Mononuclear cell (primary cell): ENCODE results near the gene CHRNB1. TPM values are rescaled to one million over a fixed set of nuclear protein-coding genes. Genes with fewer than 3 reads are reported as not detected.
"Not testable (repeated sequence)": the region's sequence is repeated elsewhere in the genome, so short reads cannot be mapped to it uniquely, and the experiment has no call there.

ENCODE experiments used
- H3K27me3 ChIP-seq: 2 replicates; pipeline ENCODE4 v1.6.0; 2011; ENCODE audit warnings: low read length, control low read depth; ENCODE audit not compliant: insufficient read depth
- H3K4me1 ChIP-seq: 2 replicates; pipeline ENCODE4 v1.5.1; 2011; ENCODE audit warnings: mild to moderate bottlenecking, low read length, control low read depth; ENCODE audit not compliant: insufficient read depth
- H3K4me3 ChIP-seq: 2 replicates; pipeline ENCODE4 v1.5.1; 2011; ENCODE audit warnings: mild to moderate bottlenecking, low read length, moderate library complexity
- H3K9me3 ChIP-seq: 2 replicates; pipeline ENCODE4 v1.5.1; 2011; ENCODE audit warnings: low read depth, mild to moderate bottlenecking, control low read depth, low read length
- total RNA-seq: library from RNA; depleted of rRNA; stranded (reverse); fragments of >200 nt; gene quantifications from one replicate; pipeline ENCODE4 v1.2.3, GENCODE V29; 2012

Gene CHRNB1
- total RNA-seq, 1 donor, result 3.3 TPM

- Histone ChIP-seq H3K4me1 (peaks cover 19% of the 10 kb centered on the region), H3K4me3 (no peak overlapping the region), H3K27me3 (no peaks in the 10 kb centered on the region), H3K9me3 (no peaks in the 10 kb centered on the region)
Measured at GRCh38 chr17:7465597-7466275, 20.9 kb downstream of the CHRNB1 start.

GRCh38 chr17:7466318-7466638, 21.4 kb downstream of the CHRNB1 start:
- peaks cover 19% of the 10 kb centered on the region for H3K4me1 ChIP-seq
- H3K27me3 ChIP-seq, result no peaks in the 10 kb centered on the region
- no peak overlapping the region for H3K4me3 ChIP-seq
- no peaks in the 10 kb centered on the region for H3K9me3 ChIP-seq

GRCh38 chr17:7466639-7467341, 21.9 kb downstream of the CHRNB1 start:
- no peaks in the 10 kb centered on the region for H3K9me3 ChIP-seq
- H3K4me1 ChIP-seq, result peaks cover 20% of the 10 kb centered on the region
- no peaks in the 10 kb centered on the region for H3K27me3 ChIP-seq
- H3K4me3 ChIP-seq, result no peak overlapping the region

GRCh38 chr17:7467498-7467897, 22.6 kb downstream of the CHRNB1 start:
- Histone ChIP-seq H3K4me3 (no peak overlapping the region), H3K27me3 (no peaks in the 10 kb centered on the region), H3K4me1 (peaks cover 27% of the 10 kb centered on the region), H3K9me3 (no peaks in the 10 kb centered on the region)

GRCh38 chr17:7468290-7468689, 23.4 kb downstream of the CHRNB1 start:
- no peaks in the 10 kb centered on the region for H3K27me3 ChIP-seq
- peaks cover 30% of the 10 kb centered on the region for H3K4me1 ChIP-seq
- no peak overlapping the region for H3K4me3 ChIP-seq
- H3K9me3 ChIP-seq, result no peaks in the 10 kb centered on the region

GRCh38 chr17:7468804-7469389, 24.0 kb downstream of the CHRNB1 start:
- H3K27me3 ChIP-seq, result no peaks in the 10 kb centered on the region
- H3K4me3 ChIP-seq, result no peak overlapping the region
- peaks cover 30% of the 10 kb centered on the region for H3K4me1 ChIP-seq
- no peaks in the 10 kb centered on the region for H3K9me3 ChIP-seq

- not testable (repeated sequence) for H3K4me3 ChIP-seq, H3K27me3 ChIP-seq, H3K9me3 ChIP-seq
- H3K4me1 ChIP-seq, result peaks cover 33% of the 10 kb centered on the region
Measured at GRCh38 chr17:7469843-7470242, 25.0 kb downstream of the CHRNB1 start.

GRCh38 chr17:7470457-7470973, 25.7 kb downstream of the CHRNB1 start:
- H3K4me3 ChIP-seq, H3K27me3 ChIP-seq, H3K9me3 ChIP-seq: not testable (repeated sequence)
- peaks cover 40% of the 10 kb centered on the region for H3K4me1 ChIP-seq

GRCh38 chr17:7471729-7472128, 26.9 kb downstream of the CHRNB1 start:
- no peak overlapping the region for H3K4me3 ChIP-seq
- H3K9me3 ChIP-seq, result no peaks in the 10 kb centered on the region
- peaks cover 45% of the 10 kb centered on the region for H3K4me1 ChIP-seq
- H3K27me3 ChIP-seq, result no peaks in the 10 kb centered on the region

- H3K27me3 ChIP-seq, H3K4me3 ChIP-seq, H3K9me3 ChIP-seq: not testable (repeated sequence)
- H3K4me1 ChIP-seq, result peaks cover 55% of the 10 kb centered on the region
Measured at GRCh38 chr17:7474767-7475166, 29.9 kb downstream of the CHRNB1 start.

GRCh38 chr17:7475764-7476422, 31.0 kb downstream of the CHRNB1 start:
- Histone ChIP-seq H3K4me3 (no peak overlapping the region), H3K4me1 (peaks cover 66% of the 10 kb centered on the region), H3K27me3 (no peaks in the 10 kb centered on the region), H3K9me3 (no peaks in the 10 kb centered on the region)

- Histone ChIP-seq H3K9me3 (no peaks in the 10 kb centered on the region), H3K4me3 (no peak overlapping the region), H3K4me1 (peaks cover 69% of the 10 kb centered on the region), H3K27me3 (no peaks in the 10 kb centered on the region)
Measured at GRCh38 chr17:7476494-7476893, 31.6 kb downstream of the CHRNB1 start.

- no peak overlapping the region for H3K4me3 ChIP-seq
- H3K9me3 ChIP-seq, result no peaks in the 10 kb centered on the region
- H3K4me1 ChIP-seq, result peaks cover 67% of the 10 kb centered on the region
- no peaks in the 10 kb centered on the region for H3K27me3 ChIP-seq
Measured at GRCh38 chr17:7476951-7477350, 32.1 kb downstream of the CHRNB1 start.

GRCh38 chr17:7477392-7478275, 32.8 kb downstream of the CHRNB1 start:
- Histone ChIP-seq H3K4me1 (peaks cover 61% of the 10 kb centered on the region), H3K27me3 (no peaks in the 10 kb centered on the region), H3K4me3 (peak overlapping the region; percentile 65), H3K9me3 (no peaks in the 10 kb centered on the region)
